Measurements from ENCODE around the gene RANBP3.
"Not testable (repeated sequence)": the region's sequence is repeated elsewhere in the genome, so short reads cannot be mapped to it uniquely, and the experiment has no call there.

RANBP3 gene

DNA sequence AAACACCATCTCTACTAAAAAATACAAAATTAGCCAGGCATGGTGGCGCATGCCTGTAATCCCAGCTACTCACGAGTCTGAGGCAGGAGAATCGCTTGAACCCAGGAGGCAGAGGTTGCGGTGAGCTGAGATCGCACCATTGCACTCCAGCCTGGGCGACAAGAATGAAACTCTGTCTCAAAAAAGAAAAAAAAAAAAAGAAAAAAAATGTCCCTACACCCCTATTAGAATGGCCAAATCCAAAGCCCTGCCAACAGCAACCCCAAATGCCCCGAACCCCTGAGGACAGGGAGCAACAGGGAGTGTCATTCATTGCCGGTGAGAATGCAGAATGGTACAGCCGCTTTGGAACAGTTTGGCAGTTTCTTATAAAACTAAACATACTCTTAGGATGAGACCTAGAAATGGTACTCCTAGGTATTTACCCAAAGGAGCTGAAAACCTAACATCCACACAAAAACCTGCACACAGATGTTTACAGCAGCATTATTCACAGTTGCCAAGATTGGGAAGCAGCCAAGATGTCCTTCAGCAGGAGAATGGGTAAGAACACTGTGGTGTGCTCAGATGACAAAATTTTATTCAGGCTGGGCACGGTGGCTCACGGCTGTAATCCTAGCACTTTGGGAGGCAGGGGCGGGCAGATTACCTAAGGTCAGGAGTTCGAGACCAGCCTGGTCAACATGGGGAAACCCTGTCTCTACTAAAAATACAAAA is 94.6 kb downstream of the RANBP3 start:
- not testable (repeated sequence) for DNase-seq (ENCODE audit: low read depth in 2 of 2)

DNA sequence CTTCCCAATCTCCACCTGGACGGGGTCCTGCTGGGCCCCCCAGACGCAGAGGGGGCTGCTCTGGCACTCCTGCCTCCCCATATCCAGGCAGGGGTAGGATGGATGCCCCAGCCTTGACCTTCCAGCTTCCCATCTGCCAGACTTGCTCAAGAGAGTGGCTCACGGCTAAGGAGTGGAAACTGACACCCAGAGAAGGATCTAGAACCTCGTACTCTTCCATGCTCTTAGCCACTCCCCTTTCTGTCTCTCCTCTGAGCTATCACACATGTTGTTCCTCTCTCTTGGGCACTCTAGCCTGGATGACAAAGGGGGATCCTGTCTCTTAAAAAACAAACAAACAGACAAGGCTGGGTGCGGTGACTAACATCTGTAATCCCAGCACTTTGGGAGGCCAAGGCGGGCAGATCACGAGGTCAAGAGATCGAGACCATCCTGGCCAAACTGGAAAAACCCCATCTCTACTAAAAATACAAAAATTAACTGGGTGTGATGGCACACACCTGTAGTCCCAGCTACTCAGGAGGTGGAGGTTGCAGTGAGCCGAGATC is 95.4 kb downstream of the RANBP3 start:
- no peak for DNase-seq (ENCODE audit: low read depth in 2 of 2)

DNA sequence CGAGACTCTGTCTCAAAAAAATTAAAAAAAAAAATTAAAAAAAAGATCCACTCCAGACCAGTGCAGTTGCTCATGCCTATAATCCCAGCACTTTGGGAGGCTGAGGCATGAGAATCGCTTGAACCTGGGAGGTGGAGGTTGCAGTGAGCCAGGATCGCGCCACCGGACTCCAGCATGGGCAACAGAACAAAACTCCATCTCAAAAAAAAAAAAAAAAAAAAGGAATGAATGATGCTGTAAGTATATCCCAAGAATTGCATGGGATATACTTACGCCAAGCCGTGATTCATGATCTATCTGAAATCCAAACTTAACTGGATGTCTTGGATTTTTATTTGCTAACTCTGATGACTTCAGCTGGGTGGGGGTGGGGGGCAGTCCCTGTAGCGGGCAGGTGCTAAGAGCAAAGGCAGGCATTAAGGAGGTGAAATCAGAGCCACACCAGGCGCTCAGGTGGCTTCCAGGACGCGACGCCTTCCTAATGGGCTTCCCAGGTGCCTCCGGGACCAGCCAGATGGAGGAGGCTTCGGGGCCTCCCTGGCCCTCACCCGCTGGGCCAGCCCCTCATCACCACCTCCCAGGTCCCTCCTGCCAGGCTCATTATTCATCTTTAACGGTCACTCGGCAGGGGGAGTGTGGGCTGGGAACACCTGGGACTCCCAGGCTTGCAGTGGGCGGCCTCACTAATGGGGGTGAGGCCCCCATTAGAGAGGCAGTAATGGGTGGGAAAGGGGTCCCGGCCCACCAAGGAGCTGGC is 96.2 kb downstream of the RANBP3 start:
- no peak for DNase-seq (ENCODE audit: low read depth in 2 of 2)

DNA sequence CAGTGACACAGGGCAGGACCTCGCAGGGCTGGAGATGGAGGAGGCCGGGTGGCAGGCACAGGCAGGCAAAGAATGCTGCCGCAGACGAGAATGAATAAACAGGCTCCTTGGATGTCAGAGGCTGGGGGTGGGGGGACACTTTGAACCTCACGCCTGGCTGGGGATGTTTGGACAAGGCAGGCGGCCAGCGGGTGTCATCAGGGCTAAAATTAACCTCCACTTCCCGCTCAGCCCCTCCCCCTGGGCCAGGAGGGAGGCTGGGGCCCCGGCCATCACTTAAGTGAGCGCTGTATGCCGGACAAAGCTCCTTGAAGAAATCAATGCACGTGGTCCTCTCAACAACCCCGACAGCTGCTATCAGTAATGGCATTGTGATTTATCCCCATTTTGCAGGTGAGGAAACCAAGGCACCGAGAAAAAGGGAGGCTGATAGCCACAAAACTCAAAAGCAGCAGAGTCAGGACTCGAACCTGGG is 97.3 kb downstream of the RANBP3 start:
- no peak for DNase-seq (ENCODE audit: low read depth in 2 of 2)

DNA sequence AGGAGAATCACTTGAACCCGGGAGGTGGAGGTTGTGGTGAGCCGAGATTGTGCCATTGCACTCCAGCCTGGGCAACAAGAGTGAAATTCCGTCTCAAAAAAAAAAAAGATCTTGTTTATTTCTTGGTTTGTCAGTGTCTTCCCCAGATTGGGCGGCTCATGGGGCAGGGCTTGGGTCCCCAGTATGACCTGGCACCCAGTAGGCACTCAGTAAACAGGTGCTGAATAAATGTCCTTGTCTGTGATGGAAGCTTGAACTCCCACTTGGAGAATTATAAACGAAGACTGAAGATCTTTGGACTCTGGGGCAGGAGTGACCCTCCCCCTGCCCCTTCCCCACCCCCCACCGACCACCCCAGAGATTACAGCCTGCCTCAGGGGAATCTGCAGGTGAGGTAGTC is 97.7 kb downstream of the RANBP3 start:
- no peak for DNase-seq (ENCODE audit: low read depth in 2 of 2)

DNA sequence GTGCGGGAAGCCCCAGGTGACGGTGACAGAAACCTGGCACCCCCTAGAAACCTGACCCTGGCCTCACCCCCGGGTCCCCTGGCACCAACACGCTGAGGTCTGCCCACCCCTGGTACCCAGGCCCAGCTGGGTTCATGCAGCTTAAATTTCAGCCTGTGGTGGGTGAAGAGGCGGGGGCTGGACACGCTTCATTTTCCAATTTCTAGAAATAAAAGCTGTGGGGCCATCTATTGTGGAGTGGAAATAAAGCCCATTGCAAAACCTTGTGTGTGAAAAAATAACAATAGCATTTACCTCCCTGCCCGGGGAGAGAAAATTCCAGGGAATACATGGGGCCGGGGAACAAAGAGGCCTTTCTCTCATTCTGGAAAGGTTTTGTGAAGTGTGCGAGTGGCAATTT is 100.1 kb downstream of the RANBP3 start:
- no peak for DNase-seq (ENCODE audit: low read depth in 2 of 2)

DNA sequence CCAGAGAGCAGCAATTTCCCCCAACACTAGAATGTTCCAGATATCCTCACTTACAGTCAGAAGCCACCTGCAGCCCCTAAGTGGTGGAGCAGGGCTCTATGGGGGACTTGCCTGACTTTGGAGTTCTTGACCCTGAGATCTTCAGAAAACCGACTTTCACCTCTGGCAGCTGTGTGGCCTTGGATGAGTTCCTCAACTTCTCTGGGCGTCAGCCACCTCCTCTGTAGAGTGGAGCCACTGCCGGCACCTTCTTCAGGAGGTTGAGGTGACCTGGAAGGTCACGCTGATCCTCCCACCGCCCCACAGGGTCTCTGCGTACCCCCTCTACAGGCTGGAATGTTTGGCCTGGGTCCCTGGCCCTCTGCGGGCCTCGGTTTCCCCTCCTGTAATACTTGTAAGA is 100.5 kb downstream of the RANBP3 start:
- no peak for DNase-seq (ENCODE audit: low read depth in 2 of 2)

DNA sequence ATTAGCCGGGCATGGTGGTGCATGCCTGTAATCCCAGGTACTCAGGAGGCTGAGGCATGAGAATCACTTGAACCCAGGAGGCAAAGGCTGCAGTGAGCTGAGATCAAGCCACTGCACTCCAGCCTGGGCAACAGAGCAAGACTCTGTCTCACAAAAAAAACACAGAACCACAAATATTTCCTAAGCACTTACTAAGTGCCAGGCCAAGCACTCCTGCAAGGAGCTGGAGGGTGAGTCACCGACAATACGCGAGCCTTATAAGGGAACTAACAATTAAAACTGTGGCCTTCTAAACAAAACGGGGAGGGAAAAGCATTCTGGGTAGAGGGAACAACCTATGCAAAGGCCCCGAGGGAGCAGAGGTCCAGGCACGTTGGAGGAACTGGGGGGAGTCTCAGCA is 103.4 kb downstream of the RANBP3 start:
- not testable (repeated sequence) for DNase-seq (ENCODE audit: low read depth in 2 of 2)

DNA sequence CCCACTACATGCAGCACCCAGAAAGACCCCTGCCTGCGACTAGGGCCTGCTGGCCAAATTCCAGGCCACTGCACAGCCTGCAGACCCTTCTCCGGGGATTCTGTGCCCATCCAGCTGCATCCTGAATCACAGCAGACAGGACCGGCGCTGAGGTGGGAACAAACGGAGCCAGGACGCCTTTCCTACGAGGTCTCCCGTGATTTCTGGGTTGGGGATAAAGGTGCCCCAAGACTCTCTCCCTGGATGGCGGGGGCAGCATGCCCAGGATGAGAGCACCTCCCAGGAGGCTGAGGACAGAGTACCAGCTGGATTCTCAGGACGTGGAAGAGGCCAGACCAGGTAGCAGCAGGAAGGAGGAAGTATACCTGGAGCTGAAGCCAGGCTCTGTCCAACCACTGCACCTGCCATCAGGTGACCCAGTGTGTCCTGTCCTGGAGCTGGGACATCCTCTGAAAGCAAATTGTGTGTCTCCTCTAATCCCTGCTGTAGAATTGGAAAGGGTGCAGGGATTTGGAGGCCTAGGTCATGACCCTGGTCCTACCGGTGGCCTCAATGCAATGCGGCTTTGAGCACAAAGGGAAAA is 104.2 kb downstream of the RANBP3 start:
- no peak for DNase-seq (ENCODE audit: low read depth in 2 of 2)

DNA sequence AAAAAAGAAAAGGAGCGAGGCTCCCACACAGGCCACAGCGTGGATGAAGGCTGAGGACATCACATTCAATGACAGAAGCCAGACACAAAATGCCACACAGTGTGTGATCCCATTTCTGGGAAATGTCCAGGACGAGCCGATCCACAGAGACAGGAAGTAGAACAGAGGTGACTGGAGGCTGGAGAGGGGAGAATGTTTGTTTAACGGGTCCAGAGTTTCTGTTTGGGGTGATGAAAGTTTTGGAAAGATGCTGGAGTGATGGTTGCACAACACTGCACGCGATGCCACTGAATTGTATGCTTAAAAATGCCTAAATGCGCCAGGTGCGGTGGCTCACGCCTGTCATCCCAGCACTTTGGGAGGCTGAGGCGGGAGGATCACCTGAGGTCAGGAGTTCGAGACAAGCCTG is 107.0 kb downstream of the RANBP3 start:
- DNase-seq (ENCODE audit: low read depth in 2 of 2): no peak

DNA sequence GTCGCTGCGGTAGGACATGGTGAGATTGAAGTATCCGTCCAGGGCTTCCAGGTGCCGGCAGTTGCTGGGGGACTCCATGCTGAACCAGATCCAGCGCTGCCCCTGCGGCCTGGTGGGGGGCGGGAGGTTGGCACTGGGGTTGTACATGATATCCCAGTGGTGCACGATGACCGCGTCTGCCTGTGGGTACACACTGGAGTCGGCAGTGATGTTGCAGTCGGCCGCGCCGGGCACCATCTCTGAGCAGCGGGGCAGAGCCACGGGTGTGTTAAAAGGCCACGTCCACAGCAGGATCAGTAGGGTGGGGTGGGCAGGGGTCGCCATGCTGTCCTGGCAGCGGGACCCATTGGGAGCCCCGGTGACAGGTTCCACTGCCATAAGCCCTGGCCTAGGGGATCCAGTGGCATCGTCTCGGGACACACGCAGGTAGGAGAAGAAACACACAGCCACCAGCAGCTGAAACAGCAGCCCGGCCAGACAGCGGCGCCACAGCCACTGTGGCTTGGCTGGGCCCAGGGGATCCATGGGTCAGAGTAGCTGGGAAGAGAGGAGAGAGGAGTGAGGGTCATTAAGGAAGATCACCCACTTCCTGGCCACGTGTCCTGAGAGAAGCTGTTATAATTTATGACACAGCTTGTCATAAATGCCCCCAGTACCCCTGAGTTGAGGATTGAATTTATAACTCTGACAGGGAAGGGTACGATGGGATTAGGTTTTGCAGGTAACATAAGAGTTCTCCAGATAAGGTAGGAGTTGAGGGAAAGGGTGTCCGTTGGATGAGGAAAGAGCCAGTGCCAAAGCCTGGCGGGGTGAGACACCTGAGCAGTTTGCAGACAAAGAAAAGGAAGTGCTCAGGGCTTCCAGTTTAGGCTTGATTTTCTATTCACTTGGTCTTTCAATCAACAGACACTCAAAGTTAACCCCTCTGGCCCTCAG is 110.5 kb downstream of the RANBP3 start:
- no peak for DNase-seq (ENCODE audit: low read depth in 2 of 2)
